Omental fat pad (tissue), 4 donors: ENCODE data around the gene SF1. TPM values are rescaled to one million over a fixed set of nuclear protein-coding genes. Genes with fewer than 3 reads are reported as not detected.

Source experiments
- ATAC-seq: fragments of 150-250 bp; one replicate; pipeline ENCODE4 v1.9.1; 2016; ENCODE audit warnings: mild to moderate bottlenecking, moderate library complexity; ENCODE audit not compliant: low FRiP score
- DNase-seq: peaks from one replicate; pipeline ENCODE4 v3.0.0-alpha.2; 2019; ENCODE audit warnings: low spot score
- total RNA-seq, 4 donors: library from RNA; depleted of rRNA; stranded (reverse); fragments of >200 nt; gene quantifications; one replicate each; pipeline ENCODE4 v1.1.0, GENCODE V29; 2016
- TF ChIP-seq, protein P1 (sequence below), 3 donors: fragments of 450-650 bp; IDR thresholded peaks; one replicate each; pipeline ENCODE4 v1.5.1; 2016 to 2017; ENCODE audit warnings: antibody characterized with exemption in 3 of 3, mild to moderate bottlenecking in 3 of 3, moderate library complexity in 2 of 3

SF1 gene
- total RNA-seq, 4 donors from 2014 or later: 209 to 411 (median 320) TPM

DNA sequence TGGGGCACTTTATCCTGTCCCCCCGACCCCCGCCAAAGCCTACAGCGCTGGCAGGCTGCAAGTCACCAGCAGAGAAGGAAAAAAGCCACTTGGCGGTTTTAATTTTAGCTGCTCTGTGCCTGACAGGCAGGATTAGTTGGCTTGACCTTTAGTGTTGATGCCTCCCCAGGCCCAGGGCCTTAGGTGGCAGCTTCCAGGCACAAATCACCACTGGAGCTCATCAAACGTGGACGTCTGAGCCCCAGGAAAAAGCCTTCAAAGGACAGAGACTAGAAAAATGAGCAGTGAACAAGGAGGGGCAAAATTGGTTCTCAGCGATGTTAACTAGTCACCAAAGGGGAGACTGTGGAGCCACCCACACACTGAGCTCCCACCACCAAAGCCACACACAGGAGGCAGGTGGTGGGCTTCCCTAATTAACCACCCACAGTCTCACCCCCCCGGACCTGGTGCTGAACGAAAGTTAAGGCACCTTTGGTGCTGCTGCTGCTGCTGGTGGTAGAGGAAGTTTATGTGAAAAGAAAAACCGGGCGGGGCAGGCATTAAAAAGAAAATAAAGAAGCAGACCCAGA is 14.2 kb downstream of the SF1 start:
- TF ChIP-seq, protein P1, sequence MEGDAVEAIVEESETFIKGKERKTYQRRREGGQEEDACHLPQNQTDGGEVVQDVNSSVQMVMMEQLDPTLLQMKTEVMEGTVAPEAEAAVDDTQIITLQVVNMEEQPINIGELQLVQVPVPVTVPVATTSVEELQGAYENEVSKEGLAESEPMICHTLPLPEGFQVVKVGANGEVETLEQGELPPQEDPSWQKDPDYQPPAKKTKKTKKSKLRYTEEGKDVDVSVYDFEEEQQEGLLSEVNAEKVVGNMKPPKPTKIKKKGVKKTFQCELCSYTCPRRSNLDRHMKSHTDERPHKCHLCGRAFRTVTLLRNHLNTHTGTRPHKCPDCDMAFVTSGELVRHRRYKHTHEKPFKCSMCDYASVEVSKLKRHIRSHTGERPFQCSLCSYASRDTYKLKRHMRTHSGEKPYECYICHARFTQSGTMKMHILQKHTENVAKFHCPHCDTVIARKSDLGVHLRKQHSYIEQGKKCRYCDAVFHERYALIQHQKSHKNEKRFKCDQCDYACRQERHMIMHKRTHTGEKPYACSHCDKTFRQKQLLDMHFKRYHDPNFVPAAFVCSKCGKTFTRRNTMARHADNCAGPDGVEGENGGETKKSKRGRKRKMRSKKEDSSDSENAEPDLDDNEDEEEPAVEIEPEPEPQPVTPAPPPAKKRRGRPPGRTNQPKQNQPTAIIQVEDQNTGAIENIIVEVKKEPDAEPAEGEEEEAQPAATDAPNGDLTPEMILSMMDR (IDR thresholded peaks at IDR 0.05): no peak
- DNase-seq: no peak
- ATAC-seq: no peak

DNA sequence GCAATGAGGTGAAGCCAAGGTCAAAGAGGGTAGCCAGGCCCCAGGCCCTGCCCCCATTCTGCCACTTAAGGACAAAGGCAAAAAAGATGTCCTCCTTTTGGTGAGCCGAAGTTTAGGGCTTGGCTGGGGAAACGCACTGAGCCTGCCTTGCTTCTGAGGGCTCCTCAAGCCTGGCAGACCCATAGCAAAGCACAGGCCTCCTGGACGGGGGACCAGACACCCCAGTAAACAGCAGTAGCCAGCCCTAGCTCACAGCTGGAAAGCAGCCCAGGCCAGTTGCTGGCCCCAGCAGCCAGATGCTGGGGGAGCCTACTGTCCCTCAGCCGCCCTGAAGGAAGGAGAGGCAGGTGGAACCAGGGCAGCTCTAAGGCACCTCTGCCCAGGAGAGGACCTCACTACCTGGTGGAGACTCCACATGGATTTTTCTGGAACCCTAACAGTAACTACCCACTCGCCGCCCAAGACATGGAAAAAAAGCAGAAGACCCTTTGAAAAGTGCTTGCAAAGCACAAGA is 14.8 kb downstream of the SF1 start:
- DNase-seq: no peak
- no peak for ATAC-seq
- TF ChIP-seq, protein P1 (IDR thresholded peaks at IDR 0.05): no peak

DNA sequence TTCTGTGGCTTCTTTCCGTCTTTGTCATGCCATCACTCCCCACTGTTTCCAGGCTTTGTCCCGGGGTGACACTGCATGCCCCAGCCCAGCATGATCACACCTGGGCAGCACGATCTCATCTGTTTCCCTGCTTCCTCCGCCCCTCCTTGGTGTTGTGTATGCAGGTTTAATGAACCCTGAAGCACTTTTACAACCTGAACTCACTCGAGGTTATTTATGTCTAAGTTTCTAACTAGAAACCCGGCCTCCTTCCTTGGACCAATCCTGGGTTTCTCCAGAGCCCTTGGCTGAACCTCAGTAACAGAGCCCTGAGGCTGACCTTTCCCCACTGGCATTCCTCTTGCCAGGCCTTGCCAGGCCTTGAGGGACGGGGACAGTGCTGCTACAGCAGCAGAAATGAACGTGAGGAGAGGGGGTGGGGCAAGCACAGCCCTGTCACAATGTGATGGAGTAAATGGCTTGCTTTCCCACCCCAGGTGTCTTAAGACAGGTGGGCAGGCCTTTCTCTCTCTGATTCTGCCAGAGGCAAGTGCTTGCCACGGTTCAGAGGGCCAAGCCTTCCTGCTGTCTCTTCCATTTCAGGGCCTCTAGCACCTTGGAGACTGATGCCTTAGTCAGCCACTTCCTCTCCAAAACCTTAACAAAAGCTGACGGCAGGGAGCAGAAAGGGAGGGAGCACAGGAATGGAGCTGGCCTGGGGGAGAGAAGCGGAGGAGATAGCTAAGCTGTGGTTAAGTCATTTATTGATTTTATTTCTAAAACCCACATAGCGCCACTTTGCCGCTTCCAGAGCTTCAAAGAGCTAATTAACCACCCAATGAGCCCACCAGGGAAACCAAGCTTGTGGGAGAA is 15.4 kb downstream of the SF1 start:
- TF ChIP-seq, protein P1 (IDR thresholded peaks at IDR 0.05): no peak
- DNase-seq (no peak), ATAC-seq (no peak)

- DNase-seq: no peak
- TF ChIP-seq, protein P1 (IDR thresholded peaks at IDR 0.05): no peak
- no peak for ATAC-seq
Observed at GRCh38 chr11:64762277-64762673, 16.1 kb downstream of the SF1 start.

GRCh38 chr11:64760759-64761420 is 17.5 kb downstream of the SF1 start:
- TF ChIP-seq, protein P1 (IDR thresholded peaks at IDR 0.05): no peak
- no peak for ATAC-seq
- no peak for DNase-seq

DNA sequence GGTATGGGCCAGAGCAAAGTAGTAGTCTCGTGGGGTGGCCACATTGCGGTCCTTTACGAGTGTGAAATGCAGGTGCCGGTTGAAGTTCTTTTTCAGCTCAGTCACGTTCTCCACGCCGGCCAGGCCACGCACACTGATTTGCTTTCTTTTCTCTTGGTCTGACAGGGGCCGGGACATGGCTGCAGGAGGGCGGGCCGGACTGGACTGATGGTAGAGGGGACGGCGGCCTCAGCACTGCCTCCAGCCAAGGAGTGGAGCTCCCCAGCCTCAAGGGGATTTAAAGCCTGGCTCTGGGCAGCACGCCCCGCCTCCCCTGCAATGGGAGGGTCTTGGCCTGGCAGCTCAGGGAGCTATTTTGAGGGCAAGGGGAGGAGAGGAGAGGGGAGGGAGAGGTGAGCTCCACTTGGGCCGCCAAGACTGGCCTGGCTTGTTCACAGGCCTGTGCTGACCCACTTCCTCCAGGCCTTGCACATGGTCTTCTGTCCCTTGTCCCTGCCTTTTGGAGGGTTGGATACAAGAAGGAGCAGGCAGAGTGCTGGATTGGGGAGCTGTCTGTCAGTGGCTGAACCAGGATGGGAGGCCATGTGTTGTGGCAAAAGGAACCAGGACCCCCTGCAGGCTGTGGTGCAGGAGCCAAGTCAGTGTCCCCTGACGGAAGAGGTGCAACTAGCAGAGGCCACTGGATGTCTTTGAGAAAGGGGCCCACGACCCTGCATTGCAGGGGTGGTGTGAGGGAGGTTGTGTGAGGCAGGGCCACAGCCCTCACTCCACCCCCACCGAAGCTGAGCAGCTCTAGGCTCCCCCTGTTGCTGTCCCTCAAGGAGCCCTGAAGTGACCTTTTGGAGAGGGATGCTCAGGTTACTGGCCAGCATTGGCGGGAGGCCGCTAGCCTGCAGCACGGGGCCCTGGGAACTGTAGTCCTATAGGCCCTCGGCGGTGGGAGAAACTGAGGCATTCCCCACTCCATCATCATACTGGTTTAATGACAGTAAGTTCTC is 18.3 kb downstream of the SF1 start, which contains the start of gene PYGM:
PYGM (minus strand) TSS at position 253 of the 998 bp plus-strand sequence; CDS start at position 177, 76 bp downstream.
- TF ChIP-seq, protein P1 (IDR thresholded peaks at IDR 0.05): no peak
- ATAC-seq: peak; percentile 69
- no peak for DNase-seq
